Colon (tissue), 2 donors: ENCODE results near the gene MYO7A.

Experiments used
- FAIRE-seq: peaks from 2 replicates; lab custom pipeline; 2012; peaks lifted over from hg19 to GRCh38; lab: Jason Lieb, UNC
- donor health status: control.
- donor health status: control.

Gene MYO7A

GRCh38 chr11:77187111-77187750 is 59.2 kb downstream of the MYO7A start:
- no peak for FAIRE-seq

DNA sequence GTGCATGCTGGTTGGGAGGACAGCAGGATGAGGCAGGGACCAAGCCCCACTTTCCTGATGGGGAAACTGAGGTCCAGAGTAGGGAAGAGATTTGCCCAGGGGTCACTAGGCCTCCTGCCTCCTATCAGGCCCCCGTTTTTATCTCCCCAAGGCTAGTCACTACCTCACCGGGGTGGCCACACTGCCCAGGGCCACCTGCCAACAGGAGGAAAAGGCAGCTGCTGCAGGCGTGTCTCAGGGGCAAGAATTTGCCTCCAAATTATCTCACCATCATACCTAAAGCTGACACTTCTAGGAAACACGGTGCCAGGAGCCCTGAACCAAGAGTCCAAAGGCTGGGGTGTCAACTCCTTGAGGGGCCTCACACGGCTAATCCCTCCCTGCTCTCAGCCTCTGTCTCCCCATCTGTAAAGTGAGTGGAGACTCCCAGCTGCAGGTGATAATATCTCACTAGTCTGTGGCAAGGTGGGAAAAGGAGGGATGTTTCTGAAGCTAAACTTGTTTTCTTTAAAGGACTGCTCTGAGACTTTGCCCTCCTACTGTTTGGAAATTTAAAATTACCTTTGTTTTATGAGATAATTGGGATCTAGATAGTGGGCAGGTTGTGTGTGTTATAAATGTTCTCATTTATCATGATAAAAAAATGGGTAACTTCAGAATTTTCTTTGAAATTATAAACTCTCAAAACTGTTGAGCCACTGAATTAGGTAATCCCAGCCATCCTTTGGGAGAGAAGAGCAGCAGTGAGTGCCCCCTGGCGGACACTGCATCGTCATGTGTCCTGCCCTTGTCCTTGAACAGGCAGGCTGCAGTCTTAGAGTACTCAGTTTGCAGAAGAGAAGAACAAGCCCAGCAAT is 60.0 kb downstream of the MYO7A start:
- FAIRE-seq: peak; percentile 28

- FAIRE-seq: no peak
Measured at GRCh38 chr11:77188633-77189491, 60.8 kb downstream of the MYO7A start.

GRCh38 chr11:77189588-77190210 is 61.7 kb downstream of the MYO7A start:
- no peak for FAIRE-seq

DNA sequence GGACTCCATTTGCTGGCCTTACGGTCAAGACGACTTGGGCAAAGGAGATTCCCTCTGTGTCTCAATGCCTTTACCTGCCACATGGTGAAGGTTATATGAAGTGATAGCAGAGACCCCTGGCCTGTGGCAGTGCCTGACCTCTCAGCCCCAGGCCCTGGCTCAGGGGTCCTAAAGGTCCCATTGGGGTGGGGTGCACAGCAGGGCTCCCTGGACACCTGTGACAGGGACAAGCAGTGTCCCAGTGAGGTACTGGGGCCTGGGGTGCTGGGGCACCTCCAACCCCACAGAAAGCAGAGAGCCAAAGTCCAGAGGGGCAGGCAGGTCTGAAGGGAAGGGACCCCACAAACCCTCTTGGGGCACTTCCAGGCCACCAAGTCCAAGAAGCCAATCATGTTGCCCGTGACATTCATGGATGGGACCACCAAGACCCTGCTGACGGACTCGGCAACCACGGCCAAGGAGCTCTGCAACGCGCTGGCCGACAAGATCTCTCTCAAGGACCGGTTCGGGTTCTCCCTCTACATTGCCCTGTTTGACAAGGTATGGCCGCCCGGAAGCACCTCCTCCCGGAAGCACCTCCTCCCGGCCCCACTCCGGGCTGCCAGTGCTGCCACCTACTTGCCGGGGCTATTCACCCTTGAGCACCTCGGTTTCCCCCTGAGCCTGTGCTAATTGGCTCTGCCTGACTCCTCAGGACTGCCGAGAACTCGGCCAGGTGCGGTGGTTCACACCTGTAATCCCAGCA is 62.5 kb downstream of the MYO7A start:
- FAIRE-seq: no peak

GRCh38 chr11:77191429-77191822 is 63.4 kb downstream of the MYO7A start:
- no peak for FAIRE-seq

DNA sequence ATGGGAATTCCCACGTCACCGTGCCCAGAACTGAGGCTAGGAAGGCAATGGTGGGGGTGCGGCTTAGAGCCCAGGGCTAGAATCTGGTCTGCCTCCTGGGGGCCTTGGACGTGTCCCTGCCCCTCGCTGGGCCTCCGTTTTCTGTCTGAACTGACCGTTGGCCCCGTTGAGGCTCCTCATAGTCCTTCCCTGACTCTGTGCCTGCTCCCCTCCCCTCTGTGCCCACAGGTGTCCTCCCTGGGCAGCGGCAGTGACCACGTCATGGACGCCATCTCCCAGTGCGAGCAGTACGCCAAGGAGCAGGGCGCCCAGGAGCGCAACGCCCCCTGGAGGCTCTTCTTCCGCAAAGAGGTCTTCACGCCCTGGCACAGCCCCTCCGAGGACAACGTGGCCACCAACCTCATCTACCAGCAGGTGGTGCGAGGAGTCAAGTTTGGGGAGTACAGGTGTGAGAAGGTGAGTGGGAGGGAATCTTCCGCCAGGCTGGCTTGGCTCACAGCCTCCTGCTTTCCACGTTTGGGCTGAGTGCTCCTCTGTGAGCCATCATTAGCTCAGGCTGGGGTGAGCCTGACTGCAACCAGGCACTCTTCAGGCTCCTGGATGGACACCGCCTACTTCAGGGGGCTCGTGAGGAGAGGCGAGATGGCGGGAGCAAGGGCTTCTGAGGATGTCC is 63.9 kb downstream of the MYO7A start:
- no peak for FAIRE-seq

- no peak for FAIRE-seq
Measured at GRCh38 chr11:77193167-77193566, 65.1 kb downstream of the MYO7A start.

DNA sequence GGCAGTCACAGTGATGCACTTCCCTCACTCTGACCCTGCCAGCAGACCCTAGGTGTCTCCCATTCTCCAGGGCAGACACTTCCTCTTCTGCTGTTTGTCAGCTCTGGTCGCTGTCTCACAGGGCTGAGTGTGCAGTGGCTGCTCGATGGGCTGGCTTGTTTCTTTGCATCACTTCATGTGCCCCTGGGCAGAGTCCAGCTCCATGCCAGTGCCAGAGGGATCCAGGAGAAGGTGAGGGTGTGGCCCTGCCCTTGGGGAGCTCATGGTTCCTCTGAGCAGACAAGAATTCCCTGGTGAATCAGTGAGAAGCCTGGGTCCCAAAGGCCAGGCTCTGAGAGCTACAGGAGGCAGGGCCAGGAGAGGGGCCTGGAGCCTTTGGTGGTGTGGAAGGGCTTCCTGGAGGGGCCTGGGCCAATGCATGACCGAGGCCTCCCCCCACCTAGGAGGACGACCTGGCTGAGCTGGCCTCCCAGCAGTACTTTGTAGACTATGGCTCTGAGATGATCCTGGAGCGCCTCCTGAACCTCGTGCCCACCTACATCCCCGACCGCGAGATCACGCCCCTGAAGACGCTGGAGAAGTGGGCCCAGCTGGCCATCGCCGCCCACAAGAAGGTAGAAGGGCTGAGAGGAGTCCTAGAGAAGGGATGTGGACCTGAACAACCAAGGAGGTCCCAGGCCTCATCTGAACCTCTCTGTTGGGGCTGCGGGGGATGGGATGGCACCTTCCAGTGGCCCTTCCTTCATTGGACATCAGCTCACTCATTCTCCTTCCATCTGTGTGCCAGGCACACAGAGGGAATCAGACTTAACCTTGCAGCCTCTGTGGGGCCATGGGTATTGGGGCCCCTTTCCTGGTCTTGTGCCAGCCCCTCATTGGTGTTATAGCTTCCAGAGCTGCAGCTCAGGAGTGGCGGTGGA is 66.1 kb downstream of the MYO7A start:
- FAIRE-seq: no peak

DNA sequence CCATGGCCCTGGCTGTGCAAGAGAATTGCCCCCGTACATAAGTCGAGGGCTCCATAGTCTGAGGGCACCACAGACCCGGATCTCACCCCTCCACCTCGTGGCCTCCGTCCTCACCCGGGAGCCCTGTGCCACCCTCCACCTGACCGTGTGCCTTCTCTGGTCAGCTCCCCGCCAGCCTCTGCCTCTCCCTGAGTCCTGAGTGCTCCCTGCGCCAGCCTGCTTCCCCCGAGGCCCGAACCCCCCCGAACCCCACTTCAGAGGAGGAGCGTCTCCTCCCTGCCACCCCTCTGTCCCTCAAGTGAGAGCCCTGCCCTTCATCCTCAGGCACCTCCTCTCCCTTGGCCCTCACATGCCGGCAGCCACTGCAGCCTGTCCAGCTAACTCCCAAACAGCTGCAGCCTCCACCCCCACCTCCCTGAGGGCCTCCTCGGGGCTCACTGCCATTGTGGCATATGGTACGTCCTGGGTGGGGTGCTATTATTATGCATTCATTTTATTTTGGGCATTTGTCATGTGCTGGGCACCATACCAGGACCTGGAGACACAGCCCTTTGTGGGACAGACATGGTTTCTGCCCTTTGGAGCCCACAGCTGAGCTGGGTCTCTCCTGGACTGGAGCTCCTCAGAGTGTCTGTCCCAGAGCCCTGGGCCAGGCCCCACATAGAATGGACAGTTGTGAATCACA is 67.2 kb downstream of the MYO7A start:
- FAIRE-seq: no peak

GRCh38 chr11:77196961-77197360 is 68.9 kb downstream of the MYO7A start:
- FAIRE-seq: no peak

GRCh38 chr11:77197626-77198320 is 69.7 kb downstream of the MYO7A start:
- no peak for FAIRE-seq

GRCh38 chr11:77198440-77198849 is 70.4 kb downstream of the MYO7A start:
- no peak for FAIRE-seq

DNA sequence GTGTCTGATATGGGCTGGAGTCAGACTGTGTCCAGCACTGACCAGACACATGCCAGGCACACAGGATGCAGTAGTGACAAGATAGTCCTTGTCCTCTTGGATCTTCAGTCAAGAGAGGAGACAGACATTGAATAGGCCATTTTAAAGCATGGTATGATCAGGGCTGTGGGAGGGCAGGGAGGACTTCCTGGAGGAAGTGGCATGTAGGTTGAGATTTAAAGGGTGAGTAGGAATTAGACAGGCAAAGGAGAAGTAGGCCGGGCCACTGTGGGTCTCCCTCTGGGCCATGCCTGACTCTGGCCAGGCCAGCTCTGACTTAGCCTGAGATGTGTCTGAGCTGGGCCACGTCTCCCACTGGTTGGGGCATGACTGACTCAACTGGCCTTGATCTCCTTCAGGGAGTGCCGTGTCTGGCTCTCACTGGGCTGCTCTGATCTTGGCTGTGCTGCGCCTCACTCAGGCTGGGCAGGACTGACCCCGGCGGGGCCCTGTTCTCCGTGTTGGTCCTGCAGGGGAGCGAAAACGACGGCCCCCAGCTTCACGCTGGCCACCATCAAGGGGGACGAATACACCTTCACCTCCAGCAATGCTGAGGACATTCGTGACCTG is 71.2 kb downstream of the MYO7A start:
- FAIRE-seq: no peak

DNA sequence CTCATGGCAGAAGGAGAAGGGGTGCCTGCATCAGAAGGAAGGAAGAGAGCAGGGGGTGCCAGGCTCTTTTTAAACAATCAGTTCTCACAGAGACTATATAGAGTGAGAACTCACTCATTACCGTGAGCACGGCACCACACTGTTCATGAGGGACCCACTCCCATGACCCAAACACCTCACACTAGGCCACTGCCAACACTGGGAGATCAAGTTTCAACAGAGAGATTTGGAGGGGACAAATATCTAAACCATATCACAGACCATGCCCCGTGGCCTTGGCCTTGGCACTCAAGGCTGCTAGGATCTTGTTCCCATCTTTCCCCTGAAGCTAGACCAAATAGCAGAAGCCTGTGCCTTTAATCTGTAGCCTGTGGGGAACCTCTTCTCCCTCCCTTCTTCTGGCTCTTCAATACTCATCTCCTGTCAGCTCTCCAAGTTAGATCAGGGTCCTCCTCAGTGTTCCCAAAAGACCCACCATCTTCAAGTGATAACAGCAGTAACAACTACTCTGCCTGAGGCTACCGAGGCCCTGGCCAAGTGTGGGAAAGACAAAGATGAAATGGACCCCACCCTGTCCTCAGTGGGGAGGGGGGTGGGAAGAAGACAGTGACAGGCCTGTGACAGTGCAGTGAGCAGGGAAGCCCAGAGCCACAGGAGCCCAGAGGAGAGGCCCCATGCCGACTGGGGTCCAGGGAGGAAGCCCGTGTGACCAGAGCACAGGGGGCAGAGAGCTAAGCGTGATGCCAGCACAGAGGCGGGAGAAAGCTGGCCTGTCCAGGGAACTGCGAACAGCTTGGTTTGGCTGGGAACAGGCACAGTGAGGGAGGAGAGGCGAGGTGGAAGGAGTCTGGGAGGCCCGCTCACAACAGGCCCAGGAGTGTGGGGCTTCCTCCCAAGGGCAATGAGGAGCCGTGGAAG is 72.6 kb downstream of the MYO7A start:
- FAIRE-seq: no peak

GRCh38 chr11:77201370-77201769 is 73.3 kb downstream of the MYO7A start:
- no peak for FAIRE-seq
